IPS DF 6.9 (cell line): ENCODE data around the gene BRD1.

Source experiments
- DNase-seq: peaks from one replicate; pipeline ENCODE4 v3.0.0-alpha.2; 2013; ENCODE audit warnings: low read depth, low spot score
- H3K27ac ChIP-seq: one replicate; pipeline ENCODE4 v1.5.1; 2013; ENCODE audit warnings: low read length, control low read depth
- H3K27me3 ChIP-seq: 2 replicates; pipeline ENCODE4 v1.6.1; 2013; ENCODE audit warnings: mild to moderate bottlenecking, low read length; ENCODE audit not compliant: control insufficient read depth, insufficient read depth
- H3K36me3 ChIP-seq: 2 replicates; pipeline ENCODE4 v1.6.1; 2013; ENCODE audit warnings: low read length; ENCODE audit not compliant: control insufficient read depth, insufficient read depth
- H3K4me1 ChIP-seq: 2 replicates; pipeline ENCODE4 v1.6.1; 2013; ENCODE audit warnings: low read length; ENCODE audit not compliant: control insufficient read depth, insufficient read depth
- H3K4me3 ChIP-seq: 2 replicates; pipeline ENCODE4 v1.5.1; 2013; ENCODE audit warnings: mild to moderate bottlenecking, low read length
- H3K9me3 ChIP-seq: 2 replicates; pipeline ENCODE4 v1.6.1; 2013; ENCODE audit warnings: low read length, inconsistent platforms; ENCODE audit not compliant: control insufficient read depth, insufficient read depth
- WGBS: extraction: QIAGEN DNeasy Blood & Tissue Kit; methylation state at CpG from one replicate; pipeline ENCODE4 v1.1.7; 2013; ENCODE audit warnings: mixed read lengths, missing lambda C conversion rate; ENCODE audit not compliant: insufficient read length, insufficient coverage; 5-methylcytosine and 5-hydroxymethylcytosine counted together

The BRD1 gene

DNA sequence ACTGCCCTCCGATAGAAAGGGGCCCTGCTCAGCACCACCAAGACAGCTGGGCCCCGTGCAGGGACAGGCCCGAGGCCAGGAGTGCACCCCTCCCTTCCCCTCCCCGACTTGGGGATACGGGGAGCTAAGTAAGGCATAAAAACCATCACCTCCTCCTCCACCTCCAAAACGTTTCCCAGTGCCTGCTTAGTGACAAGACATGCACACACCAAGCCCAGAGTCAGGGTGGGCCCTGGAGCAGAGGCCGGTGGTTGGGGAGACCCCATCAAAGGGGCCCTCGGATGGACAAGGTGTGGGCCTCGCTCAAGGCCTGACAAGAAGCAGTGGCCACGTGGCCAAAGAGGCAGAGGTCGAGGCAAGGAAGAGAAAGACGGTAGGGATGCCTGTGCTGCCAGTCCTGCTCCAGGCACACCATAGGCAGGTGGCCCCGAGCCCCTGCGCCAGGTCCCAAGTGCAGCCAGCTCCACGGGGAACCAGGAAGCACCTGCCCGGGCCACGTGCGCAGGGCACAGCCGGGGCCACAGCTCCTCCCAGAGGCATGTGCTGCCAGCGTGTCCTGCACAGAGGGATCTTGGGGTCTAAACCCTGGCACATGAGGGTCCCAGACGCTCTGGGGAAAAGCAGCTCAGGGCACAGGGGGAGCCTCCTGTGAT lies 53.0 kb downstream of the BRD1 start:
- no peak overlapping the region for H3K27ac ChIP-seq
- H3K4me1 ChIP-seq, result no peaks in the 10 kb centered on the region; the same call in 1 of the 2 replicates
- H3K27me3 ChIP-seq, result no peaks in the 10 kb centered on the region
- DNase-seq, result no peak
- WGBS, result no CpG with 5 or more reads among the region's 21 CpGs
- H3K4me3 ChIP-seq, result no peak overlapping the region
- peaks cover 29% of the 10 kb centered on the region for H3K36me3 ChIP-seq
- H3K9me3 ChIP-seq, result no peaks in the 10 kb centered on the region

DNA sequence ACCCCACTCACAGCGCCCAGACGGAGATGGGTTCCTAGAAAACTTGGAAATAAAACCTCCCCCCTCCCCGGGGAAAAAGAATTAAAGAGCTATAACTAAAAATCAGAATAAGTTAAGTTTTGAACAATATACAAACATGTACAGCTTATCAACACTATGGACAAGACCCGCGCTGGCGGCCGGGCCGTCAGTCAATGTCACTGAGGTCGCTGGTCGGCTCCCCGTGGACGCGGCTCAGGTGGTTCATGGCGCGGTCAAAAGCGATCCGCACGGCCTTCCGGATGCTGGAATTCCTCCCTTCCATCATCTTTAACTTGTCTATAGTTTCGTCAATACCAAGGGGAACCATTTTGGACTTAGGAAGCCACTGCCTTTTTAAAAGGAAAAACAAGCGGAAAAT lies 53.6 kb downstream of the BRD1 start:
- no CpG with 5 or more reads among the region's 21 CpGs for WGBS
- Histone ChIP-seq H3K4me3 (no peak overlapping the region), H3K27ac (no peak overlapping the region), H3K36me3 (peaks cover 29% of the 10 kb centered on the region), H3K4me1 (no peaks in the 10 kb centered on the region; the same call in 1 of the 2 replicates), H3K9me3 (no peaks in the 10 kb centered on the region), H3K27me3 (no peaks in the 10 kb centered on the region)
- DNase-seq, result no peak

GRCh38 chr22:49773531-49773930 lies 54.1 kb downstream of the BRD1 start:
- Histone ChIP-seq H3K9me3 (no peaks in the 10 kb centered on the region), H3K27me3 (no peaks in the 10 kb centered on the region), H3K4me1 (no peaks in the 10 kb centered on the region; the same call in 1 of the 2 replicates), H3K36me3 (peaks cover 29% of the 10 kb centered on the region), H3K27ac (no peak overlapping the region), H3K4me3 (no peak overlapping the region)
- no CpG with 5 or more reads among the region's 11 CpGs for WGBS
- no peak for DNase-seq

- no peaks in the 10 kb centered on the region for H3K9me3 ChIP-seq
- no peak for DNase-seq
- no CpG with 5 or more reads among the region's 16 CpGs for WGBS
- no peaks in the 10 kb centered on the region for H3K27me3 ChIP-seq
- H3K36me3 ChIP-seq, result peaks cover 29% of the 10 kb centered on the region
- no peaks in the 10 kb centered on the region; the same call in 1 of the 2 replicates for H3K4me1 ChIP-seq
- H3K4me3 ChIP-seq, result no peak overlapping the region
- H3K27ac ChIP-seq, result no peak overlapping the region
Measured at GRCh38 chr22:49772692-49773091, 55.0 kb downstream of the BRD1 start.

DNA sequence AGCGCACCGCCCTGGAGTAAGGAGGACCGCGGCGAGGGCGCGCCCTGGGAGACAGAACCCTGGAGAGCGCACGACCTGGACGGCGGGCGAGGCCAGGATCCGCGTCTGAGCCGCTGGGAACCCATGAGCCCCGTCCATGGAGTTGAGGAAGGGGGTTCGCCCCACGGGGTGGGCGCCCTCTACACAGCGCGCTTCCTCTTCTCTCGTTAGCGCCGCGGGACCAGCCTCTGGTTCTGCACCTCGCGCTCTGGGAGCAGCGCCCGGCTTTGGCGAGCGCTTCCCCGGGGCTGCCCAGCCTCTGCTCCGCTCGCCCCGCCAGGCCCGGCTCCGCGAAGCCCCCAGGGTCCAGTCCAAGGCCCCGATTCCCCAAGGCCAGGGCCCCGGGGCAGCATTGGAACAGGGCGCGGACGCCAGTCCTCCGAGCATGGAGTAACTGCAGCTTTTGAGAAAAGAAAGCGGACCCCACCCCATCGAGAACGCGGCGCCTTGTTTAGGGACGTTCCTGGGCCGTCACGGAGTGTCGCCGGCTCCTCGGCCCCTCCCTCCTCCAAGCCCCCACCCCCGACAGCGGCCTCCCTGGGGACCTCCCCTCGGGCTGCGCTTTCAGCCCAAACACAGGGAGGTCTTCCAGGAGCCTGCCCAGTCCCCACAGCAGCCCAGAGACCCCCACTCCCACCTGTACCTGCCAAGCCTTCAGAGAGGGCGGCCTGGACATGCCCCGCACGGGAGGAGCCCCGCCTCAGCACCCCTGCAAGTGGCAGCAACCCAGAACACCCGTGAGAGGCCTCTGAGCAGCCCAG lies 56.2 kb downstream of the BRD1 start:
- no peaks in the 10 kb centered on the region; the same call in 1 of the 2 replicates for H3K4me1 ChIP-seq
- no peak for DNase-seq
- no CpG with 5 or more reads among the region's 64 CpGs for WGBS
- no peaks in the 10 kb centered on the region for H3K27me3 ChIP-seq
- peaks cover 19% of the 10 kb centered on the region for H3K36me3 ChIP-seq
- H3K27ac ChIP-seq, result no peak overlapping the region
- H3K4me3 ChIP-seq, result peak overlapping the region; percentile 9; the same call in 1 of the 2 replicates
- no peaks in the 10 kb centered on the region for H3K9me3 ChIP-seq

DNA sequence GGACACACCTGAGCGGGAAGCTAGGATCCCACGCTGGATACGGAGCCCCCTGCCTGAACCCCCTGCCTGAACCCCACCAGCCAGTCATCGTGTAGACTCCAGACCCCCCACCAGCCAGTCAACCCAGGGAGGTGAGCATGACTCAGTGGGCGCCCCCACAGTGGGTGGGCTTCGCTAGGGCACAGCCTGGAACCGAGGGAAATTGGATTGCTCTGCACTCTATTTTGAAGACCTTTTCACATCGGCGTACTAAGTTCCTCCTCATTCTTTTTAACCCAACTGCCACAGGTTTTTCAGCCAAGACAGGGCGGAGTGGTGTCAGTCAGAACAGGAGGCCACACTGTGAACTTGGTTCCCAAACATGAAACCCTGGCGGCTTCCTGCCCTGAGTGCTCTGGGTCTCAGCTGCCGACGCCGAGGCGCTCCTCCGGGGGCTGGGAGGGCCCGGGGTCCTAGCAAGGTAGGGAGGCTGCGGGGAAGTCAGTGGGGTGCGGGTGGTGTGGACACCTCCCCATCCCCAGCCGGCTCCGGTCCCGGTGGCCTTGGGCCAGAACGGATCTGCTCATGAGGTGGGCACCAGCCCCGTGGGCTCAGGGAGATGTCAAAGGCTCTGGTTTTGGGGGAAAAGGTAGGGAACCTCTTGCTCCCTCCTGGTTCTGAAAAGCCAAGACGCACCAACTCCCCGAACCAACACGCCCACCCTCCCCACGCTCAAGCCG lies 57.0 kb downstream of the BRD1 start:
- H3K9me3 ChIP-seq, result 0 out of 2 replicates have a peak, but pooled peaks cover 1% of the 10 kb centered on the region
- no peak overlapping the region for H3K4me3 ChIP-seq
- no peak for DNase-seq
- no peak overlapping the region for H3K27ac ChIP-seq
- H3K4me1 ChIP-seq, result no peaks in the 10 kb centered on the region; the same call in 1 of the 2 replicates
- H3K27me3 ChIP-seq, result no peaks in the 10 kb centered on the region
- no CpG with 5 or more reads among the region's 29 CpGs for WGBS
- peaks cover 12% of the 10 kb centered on the region for H3K36me3 ChIP-seq

DNA sequence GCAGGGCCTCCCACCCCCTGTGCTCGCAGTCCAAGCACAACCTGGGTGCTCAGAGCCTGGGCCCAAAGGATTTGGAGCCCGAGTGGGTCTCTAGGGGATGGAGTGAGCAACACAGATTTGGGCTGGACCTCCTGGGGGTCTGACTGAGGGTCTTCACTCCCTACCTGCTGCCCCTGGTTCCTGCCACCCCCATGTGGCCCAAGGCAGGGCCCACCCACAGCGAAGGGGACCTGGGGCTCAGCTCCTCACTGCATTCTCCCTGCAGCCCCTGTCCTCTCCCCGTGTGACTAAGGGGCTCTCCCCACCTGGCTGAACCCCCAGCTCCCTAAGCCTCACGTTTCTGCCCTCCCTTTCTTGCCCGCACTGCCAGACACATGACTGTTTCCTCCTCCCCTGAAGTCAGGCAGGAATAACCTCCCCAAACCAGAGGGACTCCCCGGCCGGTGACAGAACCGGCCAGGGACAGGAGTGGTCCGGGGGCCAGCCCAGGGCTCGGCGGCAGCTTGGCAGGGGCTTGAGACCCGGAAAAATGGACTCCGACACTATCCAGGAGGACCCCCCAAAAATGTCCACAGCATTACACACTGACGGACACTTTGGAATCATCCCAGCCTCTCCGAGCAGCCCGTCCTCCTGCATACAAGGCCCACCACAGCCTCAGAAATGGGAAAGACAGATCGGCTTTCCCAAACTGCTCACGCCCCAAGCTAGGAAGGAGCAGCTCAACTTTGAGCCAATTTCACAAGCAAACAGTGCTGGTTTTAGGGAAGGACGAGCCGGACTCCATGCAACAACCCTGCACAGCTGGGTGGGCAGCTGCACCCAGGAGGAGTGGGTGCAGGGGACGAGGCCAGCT lies 57.8 kb downstream of the BRD1 start:
- H3K27me3 ChIP-seq, result no peaks in the 10 kb centered on the region
- peaks cover 7% of the 10 kb centered on the region for H3K36me3 ChIP-seq
- WGBS, result no CpG with 5 or more reads among the region's 22 CpGs
- no peak overlapping the region for H3K4me3 ChIP-seq
- no peak overlapping the region for H3K27ac ChIP-seq
- H3K4me1 ChIP-seq, result no peaks in the 10 kb centered on the region; the same call in 1 of the 2 replicates
- DNase-seq, result no peak
- 0 out of 2 replicates have a peak, but pooled peaks cover 2% of the 10 kb centered on the region for H3K9me3 ChIP-seq

DNA sequence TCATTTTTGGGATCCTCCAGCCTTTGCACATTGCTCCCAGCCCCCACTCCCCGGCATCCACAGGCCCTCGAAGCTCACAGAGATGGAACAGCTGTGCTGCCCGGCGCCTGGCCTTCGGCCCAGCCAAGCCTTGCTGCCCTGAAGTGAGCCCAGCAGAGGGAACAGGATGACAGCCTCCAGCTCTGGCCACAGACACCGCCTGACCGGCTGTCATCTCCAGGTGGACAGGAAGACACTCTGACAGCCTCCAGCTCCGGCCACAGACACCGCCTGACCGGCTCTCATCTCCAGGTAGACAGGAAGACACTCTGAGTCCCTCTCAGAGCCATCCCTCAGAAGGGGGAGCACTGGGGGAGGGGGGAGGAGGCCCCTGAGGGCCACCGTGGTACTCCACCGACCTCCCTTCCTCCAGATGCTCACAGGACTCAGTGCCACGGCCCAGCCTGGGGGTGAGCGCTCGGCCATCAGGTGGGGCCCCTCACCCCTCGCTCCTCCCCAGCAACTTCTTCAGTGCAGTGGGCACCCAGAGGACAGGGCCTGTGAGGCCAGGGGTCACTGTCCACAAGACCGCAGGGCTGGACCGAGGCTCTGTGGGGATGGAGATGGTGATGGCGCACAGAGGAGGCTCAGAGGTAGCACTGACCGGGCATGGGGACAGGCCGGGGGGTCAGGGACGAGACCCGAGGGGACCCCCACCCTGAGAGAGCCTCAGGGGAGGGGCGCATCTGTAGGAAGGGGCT lies 58.6 kb downstream of the BRD1 start:
- DNase-seq, result no peak
- H3K4me3 ChIP-seq, result no peak overlapping the region
- no peak overlapping the region for H3K27ac ChIP-seq
- no peaks in the 10 kb centered on the region for H3K27me3 ChIP-seq
- H3K36me3 ChIP-seq, result peaks cover 2% of the 10 kb centered on the region; the same call in 1 of the 2 replicates
- no peaks in the 10 kb centered on the region; the same call in 1 of the 2 replicates for H3K4me1 ChIP-seq
- H3K9me3 ChIP-seq, result 0 out of 2 replicates have a peak, but pooled peaks cover 3% of the 10 kb centered on the region
- no CpG with 5 or more reads among the region's 24 CpGs for WGBS

- H3K27ac ChIP-seq, result no peak overlapping the region
- no CpG with 5 or more reads among the region's 18 CpGs for WGBS
- no peak for DNase-seq
- no peak overlapping the region for H3K4me3 ChIP-seq
- H3K4me1 ChIP-seq, result no peaks in the 10 kb centered on the region; the same call in 1 of the 2 replicates
- H3K27me3 ChIP-seq, result no peaks in the 10 kb centered on the region
- H3K36me3 ChIP-seq, result no peaks in the 10 kb centered on the region
- H3K9me3 ChIP-seq, result 0 out of 2 replicates have a peak, but pooled peaks cover 3% of the 10 kb centered on the region
Measured at GRCh38 chr22:49768077-49768910, 59.4 kb downstream of the BRD1 start.
